Measurements from ENCODE around the gene TMUB2. TPM values are rescaled to one million over a fixed set of nuclear protein-coding genes. Genes with fewer than 3 reads are reported as not detected.

TMUB2 gene
- total and polyA plus RNA-seq, 2 of the 13 experiments (the other 11 are each of a cell fraction or from before 2014, with no cell fraction given), result 26.9 to 50.8 TPM

- TF ChIP-seq E2F2 (CRISPR knock-in tag; IDR thresholded peaks at IDR 0.05; ENCODE audit: borderline replicate concordance), result 0 out of 2 replicates have a peak, but pooled peaks have one; percentile 45
- TF ChIP-seq ZNF136 (CRISPR knock-in tag; IDR thresholded peaks at IDR 0.05; ENCODE audit: low read depth), result no peak
- no peak for TF ChIP-seq FOXC1 (CRISPR knock-in tag; IDR thresholded peaks at IDR 0.05; ENCODE audit: borderline replicate concordance)
- TF ChIP-seq ARNTL (CRISPR knock-in tag; IDR thresholded peaks at IDR 0.05), result no peak
- no peak for TF ChIP-seq ZNF383 (CRISPR knock-in tag; IDR thresholded peaks at IDR 0.05; ENCODE audit: borderline replicate concordance)
- TF ChIP-seq ZNF501 (CRISPR knock-in tag; IDR thresholded peaks at IDR 0.05), result peak; percentile 51
Observed at GRCh38 chr17:44221862-44222111, 35.0 kb downstream of the TMUB2 start (continued).

- H3K27ac ChIP-seq (ENCODE audit: extremely low read length, insufficient read depth, low read length), result no peak overlapping the region
- CTCF ChIA-PET (ENCODE audit: low intra/inter-chr PET ratio, low total read pairs), result interaction anchor here (0.7 to 1.1 kb wide), 2 partner anchors 54 to 129 kb away, joined by 3 read pairs; no protein-coding TSS in a partner anchor
- H3K4me2 ChIP-seq (ENCODE audit: low read depth, low read length), result peak overlapping the region; percentile 95
- FAIRE-seq, result no peak
- no peaks in the 10 kb centered on the region for H3K9me3 ChIP-seq (ENCODE audit: low read length)
- no peak overlapping the region for H2AFZ ChIP-seq (ENCODE audit: low read length)
- H3K4me3 ChIP-seq (replicated peaks in 1 of 3; ENCODE audit: insufficient read depth in 1 of 3, low read depth in 2 of 3, low read length in 3 of 3), result peak overlapping the region; percentile 81 to 99 (median 88)
- intact Hi-C loops (cut with micrococcal nuclease; ENCODE audit: unreplicated experiment), result no loop called here
- H3K27me3 ChIP-seq (ENCODE audit: control insufficient read depth in 1 of 2, insufficient read depth in 2 of 2, low read length in 2 of 2), result peaks cover 0 to 3% of the 10 kb centered on the region in 2 experiments; a peak in 1 of 5 replicates
- peak; percentile 37 for ATAC-seq
- in situ Hi-C loops (cut with HindIII; ENCODE audit: extremely low pct_ligation_motif_present, low pct_unique_long_range_greater_than_20kb), result loop anchor here (5.0 kb wide), 1 partner anchor 105 kb away; no protein-coding TSS in a partner anchor
- WGBS (ENCODE audit: low lambda C conversion rate), result 2% methylated on average over 29 of the region's 36 CpGs
- DNase-seq (ENCODE audit: low spot score), result peak; percentile 66
- H3K9ac ChIP-seq (ENCODE audit: insufficient read depth, low read depth, low read length), result peak overlapping the region; percentile 90
- no TSS peak for BruUV-seq (replicated peaks)
- H4K20me1 ChIP-seq (ENCODE audit: insufficient read depth, low read length), result no peaks in the 10 kb centered on the region; the same call in 1 of the 2 replicates
- peaks cover 24% of the 10 kb centered on the region for H3K4me1 ChIP-seq (ENCODE audit: insufficient read depth, low read length)
- POLR2A ChIA-PET, result interaction anchor here (0.7 to 3.9 kb wide), 11 partner anchors 10 to 156 kb away, joined by 3 to 25 read pairs (median 5); partner anchors contain the start of genes ATXN7L3, GRN, LSM12 and SLC25A39
- H3K79me2 ChIP-seq (ENCODE audit: insufficient read depth, low read length), result peaks cover 16% of the 10 kb centered on the region
- H3K36me3 ChIP-seq (replicated peaks in 1 of 2; ENCODE audit: control insufficient read depth in 1 of 2, insufficient read depth in 2 of 2, low read length in 2 of 2), result no peaks in the 10 kb centered on the region; a peak in 2 of 5 replicates
- TF ChIP-seq ZNF260 (CRISPR knock-in tag; IDR thresholded peaks at IDR 0.05; ENCODE audit: borderline replicate concordance, low read depth), result no peak
- TF ChIP-seq U2AF1 (optimal IDR thresholded peaks at IDR 0.05; ENCODE audit: low read depth, low read length), result peak; percentile 23
- no peak for TF ChIP-seq KLF9 (CRISPR knock-in tag; IDR thresholded peaks at IDR 0.05; ENCODE audit: low read depth)
- no peak for TF ChIP-seq ZNF703 (CRISPR knock-in tag; IDR thresholded peaks at IDR 0.05; ENCODE audit: borderline replicate concordance)
- no peak for TF ChIP-seq ZNF782 (CRISPR knock-in tag; IDR thresholded peaks at IDR 0.05; ENCODE audit: borderline replicate concordance)
- TF ChIP-seq RNF2 (conservative IDR thresholded peaks at IDR 0.05; ENCODE audit: low read depth), result no peak
- TF ChIP-seq SNAPC4 (CRISPR knock-in tag; IDR thresholded peaks at IDR 0.05), result no peak
- TF ChIP-seq RBM39 (IDR thresholded peaks at IDR 0.05; ENCODE audit: low read depth, low read length, poor library complexity, severe bottlenecking), result peak; percentile 65
- TF ChIP-seq MAFG (CRISPR knock-in tag; IDR thresholded peaks at IDR 0.05), result 0 out of 2 replicates have a peak, but pooled peaks have one; percentile 40
- peak; percentile 21; the same call in 1 of the 2 replicates for TF ChIP-seq ISX (CRISPR knock-in tag; conservative IDR thresholded peaks at IDR 0.05)
Observed at GRCh38 chr17:44222112-44222869, 35.5 kb downstream of the TMUB2 start.

Measured in HepG2 (cell line).